ENCODE measurements around the gene SLIT3.
"Not testable (repeated sequence)": the region's sequence is repeated elsewhere in the genome, so short reads cannot be mapped to it uniquely, and the experiment has no call there.

The SLIT3 gene

DNA sequence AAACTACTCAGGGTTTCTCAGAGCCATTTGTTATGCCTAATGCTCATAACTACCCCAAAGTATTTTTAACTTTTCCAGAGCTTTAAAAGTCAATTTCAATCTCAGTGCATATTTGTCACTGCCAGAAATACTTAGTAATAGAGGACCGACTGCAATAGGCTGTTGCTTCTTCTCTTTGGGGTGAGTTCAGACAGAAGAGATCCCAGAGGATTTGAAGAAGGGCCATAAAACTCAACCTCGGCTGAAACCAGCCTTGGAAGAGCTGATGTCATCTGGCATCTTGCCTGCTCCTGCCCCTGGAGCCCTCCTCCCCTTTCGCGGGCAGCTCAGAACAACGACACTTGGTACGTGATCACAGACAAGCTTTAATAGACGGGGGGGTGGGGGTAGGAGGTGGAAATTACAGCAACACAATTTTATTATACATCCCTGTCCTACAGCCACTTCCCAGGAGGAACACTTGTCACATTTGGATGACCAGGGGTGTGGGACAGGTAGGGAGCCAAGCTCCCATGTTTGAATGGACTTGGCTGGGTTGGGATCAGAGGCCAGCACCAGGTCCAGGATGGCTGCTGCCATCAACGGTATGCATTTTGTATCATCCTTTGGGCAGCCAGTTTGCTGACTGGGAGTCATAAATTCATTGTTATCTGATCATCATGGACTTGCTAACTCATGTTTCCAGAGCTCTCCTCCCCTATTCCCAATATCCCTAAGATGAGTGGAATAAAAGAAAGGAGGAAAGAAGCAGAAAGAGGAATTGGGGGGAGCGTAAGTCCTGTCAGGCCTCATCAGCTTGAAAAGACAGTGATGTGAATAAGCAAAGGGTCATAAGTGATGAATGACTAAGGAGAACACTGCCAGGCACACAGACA is 535.2 kb downstream of the SLIT3 start:
- no peak for DNase-seq (ENCODE audit: low read depth)

DNA sequence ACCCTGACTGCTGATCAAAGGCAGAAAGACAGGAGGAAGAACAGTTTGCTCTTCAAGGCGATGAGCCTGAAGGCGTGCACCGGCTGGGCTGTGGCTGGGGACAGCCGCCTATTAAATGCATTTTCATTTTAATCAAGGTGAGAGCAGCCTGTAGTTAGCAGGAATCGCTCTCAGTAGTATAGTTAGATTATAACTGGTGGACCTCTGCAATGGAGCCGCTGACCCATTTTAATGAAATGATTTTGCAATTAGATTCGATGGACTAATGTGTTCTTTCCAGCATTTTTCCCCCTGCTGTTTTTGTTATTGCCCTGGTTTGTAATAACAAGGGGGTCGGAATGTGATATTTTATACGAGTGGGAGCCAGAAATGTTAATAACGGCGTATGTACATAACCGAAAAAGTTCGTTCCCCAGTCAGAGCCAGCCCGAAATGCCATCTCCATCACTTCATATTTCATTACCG is 535.8 kb downstream of the SLIT3 start:
- no peak for DNase-seq (ENCODE audit: low read depth)

DNA sequence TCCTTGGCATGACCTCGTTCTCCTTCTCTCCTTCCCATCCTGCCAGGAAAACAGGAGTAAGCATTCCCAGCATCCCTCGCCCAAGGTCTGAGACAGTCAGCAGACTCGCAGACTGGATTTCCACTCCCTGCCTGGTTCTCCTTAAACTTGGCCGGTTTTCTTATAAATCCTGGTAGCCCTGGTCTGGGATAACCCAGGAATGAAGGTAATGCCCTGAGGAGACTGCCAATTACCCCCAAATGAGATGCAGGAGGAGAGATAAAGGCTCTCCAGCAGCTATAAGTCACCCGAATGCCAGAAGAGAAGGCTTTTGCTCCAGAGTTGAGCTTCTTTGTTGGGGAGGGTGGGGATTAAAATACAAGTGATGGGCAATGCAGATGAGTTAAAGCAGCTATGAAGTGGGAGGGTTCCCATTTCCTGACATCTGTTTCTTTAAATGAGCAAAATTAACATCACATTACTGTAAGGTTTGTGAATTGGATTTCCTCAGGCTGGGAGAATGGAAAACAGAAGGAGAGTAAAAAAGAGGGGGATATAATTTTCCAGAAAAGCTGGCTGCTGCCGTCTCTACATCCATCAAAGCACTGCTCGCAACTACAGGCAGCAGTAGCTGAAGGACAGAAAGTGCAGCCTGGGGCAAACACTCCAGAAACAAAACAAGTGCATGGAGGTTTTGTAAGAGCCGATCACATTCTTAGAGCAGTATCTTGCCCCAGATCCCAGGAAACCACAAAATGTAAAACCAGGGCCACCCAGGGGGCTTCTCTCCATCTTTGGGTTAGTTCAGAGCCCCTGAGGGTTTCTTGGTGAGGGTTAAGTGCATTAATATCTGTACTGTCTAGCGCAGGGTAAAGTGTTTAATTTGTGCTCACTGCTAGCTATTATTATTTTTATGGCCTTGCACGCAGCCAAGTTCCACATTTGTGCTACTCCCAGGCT is 544.2 kb downstream of the SLIT3 start:
- DNase-seq (ENCODE audit: low read depth), result no peak

DNA sequence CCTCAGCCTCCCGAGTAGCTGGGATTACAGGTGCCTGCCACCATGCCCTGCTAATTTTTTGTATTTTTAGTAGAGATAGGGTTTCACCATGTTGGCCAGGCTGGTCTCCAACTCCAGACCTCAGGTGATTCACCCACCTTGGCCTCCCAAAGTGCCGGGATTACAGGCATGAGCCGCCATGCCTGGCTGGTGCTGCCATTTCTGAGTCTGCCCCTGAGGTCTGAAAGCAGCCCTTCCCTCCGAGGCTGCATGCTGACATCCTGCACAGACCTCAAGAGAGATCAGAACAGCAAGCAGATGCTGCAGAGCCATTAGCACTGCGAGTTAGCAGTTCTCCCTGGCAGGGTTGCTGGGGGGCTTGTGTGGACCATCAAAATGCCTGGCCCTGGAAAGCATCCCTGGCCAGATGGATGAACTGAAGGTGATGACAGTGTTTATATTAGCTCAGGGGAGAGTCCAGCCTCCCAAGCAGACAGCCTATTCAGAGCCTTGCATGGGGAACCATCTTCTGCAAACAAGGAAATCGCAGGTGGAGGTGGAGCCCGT is 545.3 kb downstream of the SLIT3 start:
- DNase-seq (ENCODE audit: low read depth), result no peak

DNA sequence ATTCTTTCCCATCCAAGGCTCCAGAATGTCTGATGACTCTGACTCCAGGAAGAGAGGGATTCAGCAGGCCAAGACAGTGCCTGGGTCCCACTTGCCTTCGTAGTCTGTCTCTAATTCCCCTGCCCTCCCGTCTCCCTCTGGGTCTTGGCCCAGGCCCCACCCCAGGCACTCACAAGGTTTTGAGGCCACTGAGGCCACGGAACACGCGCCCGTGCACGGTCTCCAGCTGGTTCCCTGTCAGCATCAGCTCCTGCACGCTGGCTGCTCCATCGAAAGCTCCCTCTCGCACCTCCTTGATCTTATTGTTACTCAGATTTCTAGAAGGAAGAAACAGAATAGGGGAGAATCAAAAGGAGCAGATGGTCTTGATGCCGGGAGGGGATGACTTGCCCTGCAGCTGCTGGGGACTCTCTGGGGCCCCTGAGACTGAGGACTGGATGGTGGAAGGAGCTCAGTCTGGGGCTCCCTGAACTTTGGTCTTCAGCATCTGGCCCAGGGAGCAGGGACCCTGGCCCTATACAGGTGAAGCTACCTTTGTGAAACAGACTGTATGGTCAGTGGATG is 547.2 kb downstream of the SLIT3 start:
- DNase-seq (ENCODE audit: low read depth), result no peak

DNA sequence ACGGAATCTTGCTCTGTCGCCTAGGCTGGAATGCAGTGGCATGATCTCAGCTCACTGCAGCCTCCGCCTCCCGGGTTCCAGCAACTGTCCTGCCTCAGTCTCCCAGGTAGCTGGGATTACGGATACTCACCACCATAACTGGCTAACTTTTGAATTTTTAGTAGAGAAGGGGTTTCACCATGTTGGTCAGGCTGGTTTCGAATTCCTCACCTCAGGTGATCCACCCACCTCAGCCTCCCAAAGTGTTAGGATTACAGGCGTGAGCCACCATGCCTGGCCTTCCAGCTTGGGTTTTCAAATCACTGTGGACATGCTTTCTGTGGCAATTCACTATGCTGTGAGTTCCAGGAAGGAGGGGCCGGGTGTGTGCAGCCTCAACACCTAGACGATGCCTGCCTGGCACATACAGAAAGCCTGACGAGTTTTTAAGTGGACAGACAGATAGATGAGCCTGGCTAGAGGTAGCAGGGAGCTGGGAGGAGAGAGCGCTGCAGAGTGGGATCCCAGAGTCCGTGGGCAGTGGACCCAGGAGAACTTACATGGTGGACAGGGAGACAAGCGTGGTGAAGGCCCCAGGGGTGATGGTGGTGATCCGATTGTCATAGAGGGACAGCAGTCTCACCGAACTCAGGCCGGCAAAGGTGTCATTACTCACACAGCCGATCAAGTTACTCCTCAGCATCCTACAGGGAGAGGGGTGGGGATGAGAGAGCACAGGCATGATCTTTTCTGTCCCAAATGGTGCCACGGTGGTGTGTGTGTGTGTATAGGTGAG is 548.3 kb downstream of the SLIT3 start:
- DNase-seq (ENCODE audit: low read depth), result no peak

DNA sequence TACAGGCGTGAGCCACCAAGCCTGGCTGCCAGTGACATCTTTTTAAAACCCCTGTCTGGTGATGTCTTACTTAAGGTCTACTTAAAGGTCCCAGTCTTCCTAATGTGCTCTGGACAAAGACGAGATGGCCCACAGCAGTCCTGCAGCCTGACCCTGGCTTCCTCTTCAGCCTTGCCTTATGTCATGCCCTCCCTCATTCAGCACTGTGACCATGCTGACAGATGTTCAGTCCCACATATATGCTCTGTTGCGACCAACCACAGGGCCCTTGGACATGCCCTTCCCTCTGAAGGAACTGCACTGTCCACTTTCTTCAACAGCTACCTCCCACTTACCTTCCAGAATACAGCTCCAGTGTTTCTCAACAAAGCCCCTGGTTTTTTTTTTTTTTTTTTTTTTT is 548.9 kb downstream of the SLIT3 start:
- no peak for DNase-seq (ENCODE audit: low read depth)

DNA sequence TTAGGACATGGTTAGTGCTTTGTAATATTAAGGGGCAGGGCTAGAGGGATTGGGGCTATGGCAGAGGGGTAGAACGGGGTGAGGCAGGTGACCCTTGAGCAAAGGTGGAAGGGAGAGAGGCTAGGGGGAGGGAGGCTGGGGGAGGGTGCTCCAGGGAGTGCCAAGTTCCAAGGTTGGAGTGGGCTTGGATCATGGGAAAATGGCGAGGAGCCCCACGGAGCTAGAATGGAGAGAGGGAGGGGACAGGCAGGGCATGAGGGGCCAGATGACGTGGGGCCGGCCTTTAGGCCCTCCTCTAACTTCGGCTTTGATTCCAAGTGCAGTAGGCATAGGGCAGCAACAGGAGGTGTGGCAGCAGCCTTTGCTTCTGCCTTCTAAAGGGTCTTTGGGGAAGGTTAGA is 550.0 kb downstream of the SLIT3 start:
- DNase-seq (ENCODE audit: low read depth), result no peak

DNA sequence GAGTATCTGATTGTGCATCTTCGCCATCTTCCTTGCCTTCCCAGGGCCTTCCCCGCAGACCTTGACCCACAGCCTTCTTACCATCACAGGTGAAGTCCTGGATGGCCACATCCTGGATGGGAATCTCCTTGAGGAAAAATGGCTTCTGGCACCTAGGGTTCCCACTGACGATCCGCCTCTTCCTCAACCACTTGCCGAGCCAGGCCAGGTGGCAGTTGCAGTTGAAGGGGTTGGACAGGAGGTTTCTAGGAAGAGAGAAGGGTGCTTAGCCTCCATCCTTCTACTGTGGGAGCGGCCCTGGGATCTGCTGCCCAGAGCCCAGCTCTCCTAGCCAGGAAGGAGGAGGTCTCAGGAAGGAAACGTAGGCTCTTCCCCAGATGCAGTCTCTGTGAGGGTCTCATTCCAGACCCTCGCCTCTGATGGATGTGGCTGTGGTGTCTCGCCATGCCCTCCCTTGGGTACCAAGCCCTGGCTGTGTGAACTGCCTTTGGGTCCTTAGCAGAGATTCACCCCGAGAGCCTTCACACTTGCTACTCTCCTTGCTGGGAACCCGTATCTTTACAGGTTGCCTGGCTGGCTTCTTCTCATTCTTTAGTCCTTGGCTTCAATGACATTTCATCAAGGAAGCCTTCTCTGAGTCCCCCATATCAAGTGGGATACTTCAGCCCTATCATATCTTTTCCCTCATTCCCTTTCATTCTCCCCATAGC is 551.4 kb downstream of the SLIT3 start:
- DNase-seq (ENCODE audit: low read depth), result no peak

DNA sequence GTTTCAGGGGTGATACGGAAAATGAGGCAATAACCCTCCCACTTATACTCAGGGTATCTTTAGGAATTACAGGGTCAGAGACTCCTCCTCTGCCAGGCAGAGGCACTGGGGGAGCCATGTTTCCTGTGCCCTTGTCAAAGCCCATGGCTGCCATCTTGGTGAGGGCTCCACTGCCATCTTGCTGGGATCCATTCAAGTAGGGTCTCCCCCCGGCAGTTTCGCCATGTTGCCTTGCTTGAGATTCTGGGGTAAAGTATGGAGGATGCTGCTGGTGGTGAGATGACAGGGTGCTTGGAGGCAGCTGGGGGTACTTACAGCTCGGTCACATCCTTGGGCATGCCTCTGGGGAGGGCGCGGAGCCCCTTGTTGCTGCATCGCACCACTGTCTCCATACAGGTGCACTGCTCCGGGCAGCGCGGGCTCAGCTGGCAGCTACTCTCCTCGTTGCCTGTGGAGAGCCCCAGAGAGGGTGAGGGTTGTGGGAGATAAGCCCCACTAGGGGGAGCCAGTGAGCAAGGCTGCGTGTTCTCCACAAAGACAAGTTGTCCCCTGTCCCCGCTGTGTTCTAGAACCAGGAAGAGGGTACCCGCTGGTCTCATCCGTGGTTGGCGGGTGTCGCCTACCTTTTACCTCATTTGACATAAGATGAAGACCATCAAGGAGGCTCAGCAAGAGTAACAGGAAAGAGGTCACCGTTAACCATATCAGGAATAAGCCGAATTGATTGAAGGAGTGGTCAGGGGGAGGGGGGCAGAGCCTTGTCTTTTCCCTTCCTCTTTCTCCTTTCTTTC is 552.8 kb downstream of the SLIT3 start:
- DNase-seq (ENCODE audit: low read depth), result peak; percentile 4

DNA sequence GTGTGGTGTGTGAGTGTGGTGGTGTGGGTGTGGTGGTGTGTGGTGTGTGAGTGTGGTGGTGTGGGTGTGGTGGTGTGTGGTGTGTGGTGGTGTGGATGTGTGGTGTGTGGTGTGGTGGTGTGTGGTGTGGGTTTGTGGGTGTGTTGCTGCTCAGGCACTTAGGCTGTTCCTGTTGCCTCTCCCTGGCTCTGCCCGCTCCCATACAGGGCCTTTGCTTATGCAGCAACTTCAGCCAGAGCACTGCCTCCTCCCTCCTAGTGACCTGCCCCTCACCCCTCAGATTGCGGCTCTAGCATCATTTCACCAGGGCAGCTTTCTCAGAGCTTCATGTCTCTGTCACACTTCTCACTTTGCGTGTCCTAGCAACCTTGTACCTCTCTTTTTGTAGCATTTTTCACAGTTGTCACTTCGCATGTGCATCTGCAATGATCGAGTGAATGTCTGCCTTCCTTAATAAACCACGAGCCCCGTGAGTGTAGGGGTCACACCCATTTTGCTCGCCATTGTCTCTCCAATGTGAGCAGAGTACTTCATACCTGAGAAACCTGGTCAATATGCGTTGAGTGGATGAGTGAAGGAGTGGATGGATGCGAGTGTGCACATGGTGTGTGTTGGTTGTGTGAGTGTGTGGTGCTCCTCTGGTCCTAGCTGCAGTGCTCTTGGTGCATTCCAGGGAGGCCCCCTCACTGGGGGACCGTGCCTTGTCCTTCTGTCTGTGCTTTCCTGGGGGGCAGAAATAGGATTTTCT is 553.9 kb downstream of the SLIT3 start:
- no peak for DNase-seq (ENCODE audit: low read depth)

DNA sequence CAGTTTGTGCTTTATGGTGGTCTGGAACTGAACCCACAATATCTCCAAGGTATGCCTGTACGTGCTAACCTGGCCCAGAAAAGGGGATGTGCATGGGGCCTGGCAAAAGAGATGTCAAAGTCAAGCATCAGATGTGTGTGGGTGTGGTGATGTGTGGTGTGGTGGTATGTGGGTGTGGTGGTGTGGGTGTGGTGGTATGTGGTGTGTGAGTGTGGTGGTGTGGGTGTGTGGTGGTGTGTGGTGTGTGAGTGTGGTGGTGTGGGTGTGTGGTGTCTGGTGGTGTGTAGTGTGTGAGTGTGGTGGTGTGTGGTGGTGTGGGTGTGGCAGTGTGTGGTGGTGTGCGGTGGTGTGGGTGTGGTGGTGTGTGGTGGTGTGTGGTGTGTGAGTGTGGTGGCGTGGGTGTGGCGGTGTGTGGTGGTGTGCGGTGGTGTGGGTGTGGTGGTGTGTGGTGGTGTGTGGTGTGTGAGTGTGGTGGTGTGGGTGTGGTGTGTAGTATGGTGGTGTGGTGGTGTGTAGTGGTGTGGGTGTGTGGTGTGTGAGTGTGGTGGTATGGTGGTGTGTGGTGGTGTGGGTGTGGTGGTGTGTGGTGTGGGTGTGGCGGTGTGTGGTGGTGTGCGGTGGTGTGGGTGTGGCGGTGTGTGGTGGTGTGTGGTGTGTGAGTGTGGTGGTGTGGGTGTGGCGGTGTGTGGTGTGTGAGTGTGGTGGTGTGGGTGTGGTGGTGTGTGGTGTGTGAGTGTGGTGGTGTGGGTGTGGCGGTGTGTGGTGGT is 554.6 kb downstream of the SLIT3 start:
- not testable (repeated sequence) for DNase-seq (ENCODE audit: low read depth)

DNA sequence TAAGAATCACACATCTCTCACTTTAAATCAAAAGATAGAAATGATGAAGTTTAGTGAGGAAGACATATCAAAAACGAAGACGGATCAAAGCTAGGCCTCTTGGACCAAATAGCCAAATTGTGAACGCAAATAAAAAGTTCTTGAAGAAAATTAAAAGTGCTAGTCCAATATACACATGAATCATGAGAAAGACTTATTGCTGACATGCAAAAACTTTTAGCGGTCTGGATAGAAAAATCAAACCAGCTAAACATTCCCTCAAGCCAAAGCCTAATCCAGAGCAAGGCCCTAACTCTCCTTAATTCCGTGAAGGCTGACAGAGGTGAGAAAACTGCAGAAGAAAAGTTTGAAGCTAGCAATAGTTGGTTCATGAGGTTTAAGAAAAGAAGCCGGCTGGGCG is 557.3 kb downstream of the SLIT3 start:
- DNase-seq (ENCODE audit: low read depth), result no peak

DNA sequence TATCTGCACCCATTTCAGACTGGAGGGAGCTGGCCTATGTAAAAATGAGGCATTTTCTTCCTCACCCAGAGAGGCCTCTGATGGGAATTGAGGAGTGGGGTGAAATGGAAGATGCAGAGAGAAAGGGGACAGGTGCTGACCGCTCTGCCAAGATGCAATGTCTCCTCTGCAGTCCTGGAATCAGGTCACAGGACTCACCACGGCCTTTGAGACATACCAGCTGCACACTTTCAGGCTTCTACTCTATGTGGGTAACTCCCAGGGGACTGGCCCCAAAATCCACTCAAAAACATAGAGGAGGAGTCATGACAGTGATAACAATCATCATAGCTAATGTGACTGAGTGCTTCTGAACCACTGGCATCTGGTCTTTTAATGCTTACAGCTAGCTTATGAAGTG is 558.6 kb downstream of the SLIT3 start:
- DNase-seq (ENCODE audit: low read depth), result not testable (repeated sequence)

DNA sequence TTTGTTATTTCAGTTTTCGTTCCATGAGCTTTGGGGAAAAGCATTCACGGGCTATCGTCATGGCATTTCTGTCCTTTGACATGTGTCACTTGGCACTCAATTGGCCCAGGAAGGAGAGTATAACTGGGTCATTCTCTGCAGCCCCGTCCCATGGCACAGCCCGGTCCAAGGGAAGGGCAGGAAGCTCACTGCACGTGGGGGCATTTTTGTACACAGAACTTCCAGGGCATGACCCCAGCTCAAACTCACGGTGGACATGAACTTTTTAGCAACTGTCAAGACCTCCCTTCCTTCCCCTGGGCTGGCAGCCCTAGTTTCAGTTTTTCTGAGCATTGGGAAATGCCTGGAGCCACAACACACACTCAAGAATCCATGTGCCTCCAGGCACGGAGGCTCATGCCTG is 560.1 kb downstream of the SLIT3 start:
- DNase-seq (ENCODE audit: low read depth), result no peak

DNA sequence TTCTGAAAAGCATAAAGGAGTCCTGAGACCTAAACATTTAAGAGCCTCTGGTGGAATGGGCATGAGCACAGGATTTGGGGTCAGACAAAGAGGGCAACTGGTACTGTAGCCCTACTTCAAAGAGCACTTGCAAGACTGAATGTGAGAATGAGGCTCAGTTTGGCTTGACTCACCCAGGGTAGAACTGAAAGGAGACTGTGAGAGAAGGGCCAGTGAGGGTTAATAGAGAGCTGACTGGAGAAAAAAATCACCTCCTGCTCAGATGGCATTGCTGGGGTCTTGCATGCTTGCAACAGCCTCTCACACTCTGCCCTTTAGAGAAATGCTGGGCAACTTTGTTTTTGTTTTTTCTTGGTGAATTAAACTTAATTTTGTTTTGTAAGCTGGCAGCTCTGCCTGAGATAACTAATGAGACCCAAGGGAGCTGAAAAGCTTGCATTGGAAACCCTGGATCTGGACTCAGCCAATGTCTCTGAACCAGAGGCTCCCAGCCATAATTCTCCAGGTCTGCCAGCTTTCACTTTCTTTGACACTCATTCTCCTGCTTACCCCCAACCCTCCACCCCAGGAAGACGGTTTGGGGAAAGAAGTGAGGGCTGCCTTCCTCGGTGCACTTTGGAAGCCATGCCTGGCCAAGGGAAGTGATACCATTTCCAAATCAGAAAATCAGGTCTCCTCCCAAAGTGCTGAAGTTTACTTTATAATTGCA is 560.7 kb downstream of the SLIT3 start:
- no peak for DNase-seq (ENCODE audit: low read depth)

DNA sequence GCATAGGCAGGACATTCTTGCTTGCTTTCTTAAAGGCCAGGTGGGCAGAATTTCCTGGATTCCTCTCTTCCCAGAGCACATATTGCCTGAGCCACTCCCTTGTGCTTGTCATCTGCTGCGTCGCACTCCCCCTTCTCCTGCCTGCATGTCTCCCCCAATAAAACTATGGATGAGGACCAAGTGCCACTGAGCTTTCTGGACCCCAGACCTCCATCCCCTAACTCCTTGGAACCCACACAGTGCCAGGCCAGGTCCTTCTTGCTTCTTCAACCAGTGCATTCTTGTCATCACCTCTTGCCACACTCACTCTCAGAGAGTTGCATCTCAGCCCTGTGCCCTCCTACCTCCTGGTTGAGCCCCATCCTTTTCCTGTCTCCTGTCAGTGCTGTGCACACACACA is 563.9 kb downstream of the SLIT3 start:
- no peak for DNase-seq (ENCODE audit: low read depth)

DNA sequence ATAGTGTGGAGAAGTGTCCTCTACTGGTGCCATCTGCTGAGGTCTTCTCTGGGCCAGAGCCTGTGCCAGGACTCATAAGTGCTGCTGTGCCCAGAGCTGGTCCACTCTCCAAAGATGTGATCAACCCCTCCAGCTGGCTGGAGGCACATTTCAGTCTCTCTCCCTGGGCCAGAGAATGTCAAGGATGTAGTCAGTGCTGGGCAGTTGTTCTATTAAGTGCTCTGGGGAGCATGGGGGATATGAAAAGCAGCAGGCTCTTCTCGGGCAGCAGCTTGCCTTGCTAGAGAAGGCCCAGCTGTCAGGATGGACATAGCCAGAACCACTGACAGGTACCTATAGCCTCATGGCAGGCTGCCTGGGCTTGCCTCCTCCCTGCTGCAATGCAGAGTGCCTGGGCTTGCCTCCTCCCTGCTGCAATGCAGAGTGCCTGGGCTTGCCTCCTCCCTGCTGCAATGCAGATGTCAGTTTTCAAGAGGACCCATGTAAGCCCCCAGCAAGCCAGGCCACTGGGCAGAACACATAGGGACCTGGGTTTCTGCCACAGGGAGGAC is 564.6 kb downstream of the SLIT3 start:
- DNase-seq (ENCODE audit: low read depth), result no peak
